Spinal cord (tissue), 10 donors: ENCODE measurements around the gene UPK2. TPM values are rescaled to one million over a fixed set of nuclear protein-coding genes. Genes with fewer than 3 reads are reported as not detected.
"Not testable (repeated sequence)": the region's sequence is repeated elsewhere in the genome, so short reads cannot be mapped to it uniquely, and the experiment has no call there.

Source experiments
- DNase-seq, 6 donors: peaks; one replicate each; pipeline versions ENCODE4 v3.0.0 to v3.0.0-alpha.2; 2013 to 2015; ENCODE audit warnings: low spot score in 6 of 6, low read depth in 4 of 6
- H3K27ac ChIP-seq: one replicate; pipeline ENCODE4 v1.5.1; 2013; ENCODE audit warnings: low read depth, low read length, control low read depth
- H3K27me3 ChIP-seq: one replicate; pipeline ENCODE4 v1.6.1; 2013; ENCODE audit warnings: low read length; ENCODE audit not compliant: control insufficient read depth, insufficient read depth
- H3K36me3 ChIP-seq: one replicate; pipeline ENCODE4 v1.6.1; 2013; ENCODE audit warnings: low read length; ENCODE audit not compliant: control insufficient read depth, insufficient read depth
- H3K4me1 ChIP-seq: one replicate; pipeline ENCODE4 v1.6.1; 2013; ENCODE audit warnings: low read length; ENCODE audit not compliant: control insufficient read depth, insufficient read depth
- H3K4me3 ChIP-seq: one replicate; pipeline ENCODE4 v1.5.1; 2013; ENCODE audit warnings: low read depth, low read length, control low read depth
- H3K9me3 ChIP-seq: one replicate; pipeline ENCODE4 v1.6.1; 2013; ENCODE audit warnings: low read length; ENCODE audit not compliant: control insufficient read depth, insufficient read depth
- WGBS: methylation state at CpG from one replicate; pipeline ENCODE4 v1.1.5; 2013; ENCODE audit warnings: missing lambda C conversion rate; ENCODE audit not compliant: insufficient coverage; 5-methylcytosine and 5-hydroxymethylcytosine counted together
- polyA plus RNA-seq, 2 donors: library from polyadenylated mRNA; unstranded; fragments of 120-200 nt; gene quantifications; one replicate each; pipeline ENCODE4 v1.2.1, GENCODE V29; 2013; ENCODE audit not compliant: insufficient read length in 2 of 2
- total RNA-seq, 2 donors: library from RNA; depleted of rRNA in 1 of 2; stranded (reverse); fragments of 120-200 nt in 1 of 2; fragments of >200 nt in 1 of 2; gene quantifications; one replicate each; pipeline versions ENCODE4 v1.2.3 to v1.2.4, GENCODE V29; 2013 to 2014
- donor health status: healthy.

UPK2 gene
- total and polyA plus RNA-seq, 4 donors = 0.17 to 3.5 (median 3.3) TPM; not detected in 1

DNA sequence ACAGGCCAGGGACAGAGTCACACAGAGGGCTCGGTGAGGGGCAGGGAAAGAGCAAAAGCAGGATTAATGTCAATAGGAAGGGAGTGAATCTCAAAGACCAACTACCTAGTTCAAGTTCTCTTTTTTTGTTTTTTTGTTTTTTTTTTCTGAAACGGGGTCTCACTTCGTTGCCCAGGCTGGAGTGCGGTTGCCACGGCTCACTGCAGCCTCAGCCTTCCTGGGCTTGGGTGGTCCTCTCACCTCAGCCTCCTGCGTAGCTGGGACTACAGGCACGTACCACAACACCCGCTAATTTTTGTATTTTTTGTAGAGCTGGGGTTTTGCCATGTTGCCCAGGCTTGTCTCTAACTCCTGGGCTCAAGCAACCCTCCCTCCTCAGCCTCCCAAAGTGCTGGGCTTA lies 20.7 kb upstream of the UPK2 start:
- Histone ChIP-seq H3K36me3 (no peaks in the 10 kb centered on the region), H3K9me3 (no peaks in the 10 kb centered on the region), H3K27me3 (no peaks in the 10 kb centered on the region), H3K27ac (no peak overlapping the region), H3K4me3 (no peak overlapping the region), H3K4me1 (peaks cover 20% of the 10 kb centered on the region)
- no CpG with 5 or more reads among the region's 8 CpGs for WGBS
- DNase-seq = no peak

DNA sequence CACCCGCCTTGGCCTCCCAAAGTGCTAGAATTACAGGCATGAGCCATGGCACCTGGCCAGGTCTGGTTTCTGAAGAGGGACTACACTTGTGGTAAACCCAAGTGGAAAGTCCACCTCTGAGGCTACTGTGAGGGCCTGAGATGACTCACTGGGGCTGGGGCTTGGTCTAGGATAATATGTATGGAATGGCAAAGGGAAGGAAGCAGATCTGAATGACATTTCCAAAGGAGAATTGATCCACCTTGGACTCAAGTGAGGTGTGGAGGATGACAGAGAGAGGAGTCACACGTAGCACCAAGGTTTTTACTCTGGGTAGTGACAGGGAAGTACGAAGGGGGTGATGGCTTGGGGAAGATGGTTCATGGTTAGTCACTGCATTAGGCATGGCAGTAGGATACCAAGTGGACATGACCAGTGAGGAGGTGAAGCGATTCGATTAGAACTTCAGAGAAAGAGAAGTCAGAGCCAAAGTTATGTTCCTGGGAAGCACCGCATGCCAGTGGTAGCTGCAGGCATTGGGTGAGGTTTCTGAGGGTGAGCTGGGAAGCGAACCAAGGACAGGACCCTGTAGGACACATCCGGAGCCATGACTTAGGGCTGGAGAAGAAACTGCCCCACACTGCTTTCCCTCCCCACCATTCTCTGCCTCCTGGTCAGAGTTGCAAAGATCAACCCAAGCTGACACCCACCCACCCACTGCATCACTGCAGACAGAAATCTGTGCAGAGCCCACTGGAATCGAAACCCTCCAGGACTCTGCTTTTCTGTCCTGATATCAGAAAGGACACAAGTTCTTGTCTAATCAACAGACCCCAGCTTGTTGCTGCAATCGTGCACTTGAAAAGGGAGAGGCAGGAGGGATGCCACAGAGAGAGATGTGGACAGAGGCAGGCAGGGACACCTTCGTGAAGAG lies 17.4 kb upstream of the UPK2 start:
- Histone ChIP-seq H3K9me3 (no peaks in the 10 kb centered on the region), H3K36me3 (no peaks in the 10 kb centered on the region), H3K4me3 (no peak overlapping the region), H3K27ac (no peak overlapping the region), H3K4me1 (peaks cover 23% of the 10 kb centered on the region), H3K27me3 (no peaks in the 10 kb centered on the region)
- whole genome bisulfite sequencing = 74% methylated on average over 9 of the region's 11 CpGs
- no peak for DNase-seq

DNA sequence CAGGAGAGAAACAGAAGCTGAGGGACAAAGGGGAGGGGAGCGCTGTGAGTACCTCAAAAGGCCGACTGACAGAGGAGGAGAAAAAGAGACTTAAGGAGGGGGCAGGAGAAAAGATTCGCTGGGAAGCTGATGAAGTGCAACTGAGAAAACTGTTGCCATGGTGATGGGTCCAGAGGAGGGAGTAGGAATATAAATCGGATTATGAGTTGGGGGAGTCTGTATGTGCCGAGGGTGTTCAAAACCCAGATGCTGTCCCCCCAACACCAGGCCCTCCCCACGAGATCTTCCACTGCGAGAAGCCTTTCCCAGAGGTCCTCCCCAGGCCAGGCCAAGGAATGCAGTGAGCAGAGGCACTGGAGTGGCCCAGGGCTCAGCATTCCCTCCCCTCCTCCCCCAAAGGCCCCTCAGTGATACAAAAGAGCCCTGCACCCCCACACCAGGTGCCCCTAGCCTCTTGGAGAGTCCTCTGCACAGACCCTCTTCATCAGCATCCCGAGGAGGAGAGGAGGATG lies 16.6 kb upstream of the UPK2 start:
- no peaks in the 10 kb centered on the region for H3K27me3 ChIP-seq
- H3K4me3 ChIP-seq = no peak overlapping the region
- no peaks in the 10 kb centered on the region for H3K9me3 ChIP-seq
- H3K36me3 ChIP-seq = no peaks in the 10 kb centered on the region
- WGBS = 42% methylated on average over 6 of the region's 8 CpGs
- H3K27ac ChIP-seq = no peak overlapping the region
- peak in 2 of 6 donors; percentile 82 to 91 for DNase-seq
- peaks cover 23% of the 10 kb centered on the region for H3K4me1 ChIP-seq

DNA sequence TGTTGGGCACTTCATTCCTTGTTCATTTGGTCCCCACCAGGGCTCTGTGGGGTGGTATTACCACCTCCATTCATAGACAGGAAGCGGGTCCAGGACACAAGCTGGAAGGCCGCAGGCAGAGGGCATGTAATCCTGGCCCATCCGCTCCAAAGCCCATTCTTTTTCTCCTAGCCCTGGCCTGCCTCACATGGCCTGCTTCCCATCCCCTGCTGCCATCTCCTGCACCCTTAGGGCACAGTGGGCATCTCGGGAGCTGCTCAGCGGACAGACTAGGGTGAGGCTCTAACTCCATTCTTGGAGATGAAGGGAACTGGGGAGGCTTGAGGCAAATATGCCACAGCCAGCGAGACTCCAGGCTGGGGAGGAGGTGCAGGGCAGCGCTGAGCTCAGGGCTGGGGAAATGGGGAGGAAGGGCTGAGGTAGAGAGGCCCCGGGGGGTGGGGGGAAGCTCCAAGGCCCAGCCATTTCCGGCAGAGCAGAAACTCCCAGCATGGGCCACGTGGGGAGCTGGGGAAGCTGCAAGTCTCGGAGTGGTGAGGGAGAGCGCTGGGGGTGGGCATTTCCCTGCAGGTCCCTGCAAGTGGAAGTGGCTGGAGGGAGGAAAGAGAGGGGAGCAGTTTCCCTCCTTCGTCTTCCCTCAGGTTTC lies 16.0 kb upstream of the UPK2 start:
- DNase-seq = peak in 2 of 6 donors; percentile 40 to 63
- 35% methylated on average over 12 of the region's 13 CpGs for WGBS
- Histone ChIP-seq H3K4me3 (no peak overlapping the region), H3K27ac (no peak overlapping the region), H3K4me1 (peaks cover 23% of the 10 kb centered on the region), H3K9me3 (no peaks in the 10 kb centered on the region), H3K27me3 (no peaks in the 10 kb centered on the region), H3K36me3 (no peaks in the 10 kb centered on the region)

DNA sequence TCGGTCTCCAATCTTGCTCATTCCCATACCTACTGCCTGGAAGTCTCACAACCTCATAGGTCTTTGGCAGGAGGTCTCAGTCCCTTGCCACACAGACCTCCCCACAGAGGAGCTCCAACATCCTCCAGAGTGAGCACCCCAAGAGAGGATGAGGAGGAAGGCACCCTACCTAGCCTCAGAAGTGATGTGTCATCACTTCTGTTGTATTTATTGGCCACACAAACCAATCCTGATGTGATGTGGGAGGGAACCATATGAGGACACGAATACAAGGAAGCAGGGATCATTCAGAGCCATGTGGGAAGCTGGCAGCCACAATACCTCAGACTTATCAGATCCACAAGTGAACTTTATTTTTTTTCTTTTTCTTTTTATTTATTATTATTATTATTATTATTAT lies 9.0 kb upstream of the UPK2 start:
- no peaks in the 10 kb centered on the region for H3K9me3 ChIP-seq
- no peak overlapping the region for H3K27ac ChIP-seq
- no peak overlapping the region for H3K4me3 ChIP-seq
- no peaks in the 10 kb centered on the region for H3K4me1 ChIP-seq
- H3K27me3 ChIP-seq = no peaks in the 10 kb centered on the region
- H3K36me3 ChIP-seq = no peaks in the 10 kb centered on the region
- no peak for DNase-seq
- no CpG with 5 or more reads among the region's 2 CpGs for WGBS

DNA sequence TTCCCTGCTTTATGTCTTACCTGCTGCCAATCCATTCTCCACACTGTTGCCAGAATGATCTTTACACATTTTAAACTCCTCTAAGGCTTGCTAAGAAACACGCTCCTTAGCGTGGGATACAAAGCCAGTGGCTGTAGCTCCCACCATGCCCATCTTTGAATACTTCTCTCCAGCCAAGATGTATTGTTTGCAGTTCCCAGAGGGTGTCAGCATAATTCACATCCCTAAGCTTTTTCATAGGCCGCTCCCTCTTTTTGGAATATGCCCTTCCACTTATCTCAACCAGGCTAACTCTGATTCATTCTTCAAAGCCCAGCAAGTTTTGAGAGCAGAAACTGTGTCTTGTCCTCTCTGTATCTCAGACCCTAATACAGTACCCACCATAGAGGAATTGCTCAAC lies 8.1 kb upstream of the UPK2 start:
- DNase-seq = peak in 1 of 6 donors; percentile 15
- no peaks in the 10 kb centered on the region for H3K36me3 ChIP-seq
- H3K4me3 ChIP-seq = no peak overlapping the region
- no peak overlapping the region for H3K27ac ChIP-seq
- H3K9me3 ChIP-seq = no peaks in the 10 kb centered on the region
- no peaks in the 10 kb centered on the region for H3K4me1 ChIP-seq
- WGBS = 35% methylated on average over 3 of the region's 3 CpGs
- no peaks in the 10 kb centered on the region for H3K27me3 ChIP-seq

DNA sequence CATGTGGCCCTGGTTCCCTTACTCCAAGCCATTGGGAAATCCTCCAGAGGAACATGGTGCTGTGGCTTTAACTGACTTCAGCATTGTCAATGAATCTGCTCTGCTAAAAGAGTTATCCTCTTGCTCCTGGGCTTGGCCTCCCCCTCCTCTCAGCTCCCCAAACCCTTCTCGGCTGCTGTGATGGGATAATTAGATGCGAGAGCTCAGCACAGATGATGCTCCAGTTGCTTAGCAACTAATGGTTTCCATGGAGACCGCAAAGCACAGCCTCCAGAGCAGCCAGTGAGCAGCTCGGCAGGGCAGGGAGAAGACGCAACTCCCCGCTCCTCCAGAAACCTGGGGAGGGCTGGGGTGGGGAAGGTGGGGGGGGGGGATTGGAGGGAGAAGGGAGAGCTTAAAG lies 2.8 kb upstream of the UPK2 start:
- peak; percentile 83 to 100 (median 94) for DNase-seq
- no peak overlapping the region for H3K4me3 ChIP-seq
- WGBS = no CpG with 5 or more reads among the region's 6 CpGs
- H3K27me3 ChIP-seq = no peaks in the 10 kb centered on the region
- no peak overlapping the region for H3K27ac ChIP-seq
- H3K36me3 ChIP-seq = no peaks in the 10 kb centered on the region
- H3K4me1 ChIP-seq = peaks cover 25% of the 10 kb centered on the region
- H3K9me3 ChIP-seq = no peaks in the 10 kb centered on the region

DNA sequence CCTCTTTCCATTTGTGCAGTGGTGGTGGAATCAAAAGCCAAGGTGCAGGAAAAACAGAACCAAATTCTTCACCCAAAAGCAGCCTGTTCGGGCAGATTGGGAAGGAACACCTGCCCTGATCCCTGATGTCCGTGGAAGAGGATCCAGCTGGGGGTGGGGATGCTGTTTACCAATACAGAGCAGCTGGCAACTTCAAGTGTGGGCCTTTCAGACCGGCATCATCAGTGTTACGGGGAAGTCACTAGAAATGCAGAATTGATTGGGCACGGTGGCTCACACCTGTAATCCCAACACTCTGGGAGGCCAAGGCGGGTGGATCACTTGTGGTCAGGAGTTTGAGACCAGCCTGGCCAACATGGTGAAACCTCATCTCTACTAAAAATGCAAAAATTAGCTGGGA lies 2.1 kb upstream of the UPK2 start:
- peak in 1 of 6 donors; percentile 43 for DNase-seq
- WGBS = 48% methylated on average over 4 of the region's 6 CpGs
- not testable (repeated sequence) for H3K36me3 ChIP-seq, H3K4me3 ChIP-seq, H3K27me3 ChIP-seq, H3K27ac ChIP-seq, H3K9me3 ChIP-seq
- peaks cover 25% of the 10 kb centered on the region for H3K4me1 ChIP-seq

DNA sequence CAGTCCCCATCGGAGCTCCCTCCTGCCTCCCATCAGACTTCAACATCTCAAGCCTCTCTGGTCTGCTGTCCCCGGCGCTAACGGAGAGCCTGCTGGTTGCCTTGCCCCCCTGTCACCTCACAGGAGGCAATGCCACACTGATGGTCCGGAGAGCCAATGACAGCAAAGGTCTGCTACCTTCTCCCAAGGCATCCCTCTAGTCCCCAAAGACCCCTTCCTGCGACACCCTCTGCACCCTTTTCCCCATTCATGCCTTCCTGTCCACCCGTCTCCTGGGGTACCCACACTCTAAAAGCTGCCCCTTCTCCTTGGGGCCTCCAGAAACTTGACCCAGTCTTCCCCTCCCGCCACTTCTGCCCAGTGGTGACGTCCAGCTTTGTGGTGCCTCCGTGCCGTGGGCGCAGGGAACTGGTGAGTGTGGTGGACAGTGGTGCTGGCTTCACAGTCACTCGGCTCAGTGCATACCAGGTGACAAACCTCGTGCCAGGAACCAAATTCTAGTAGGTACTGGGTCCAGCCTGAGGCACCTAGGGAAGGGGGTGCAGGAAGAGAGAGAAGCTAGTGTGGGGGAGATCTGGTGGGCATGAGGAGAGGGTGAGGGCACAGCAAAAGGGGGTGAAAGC lies 860 bp downstream of the UPK2 start:
- Histone ChIP-seq H3K27me3 (no peaks in the 10 kb centered on the region), H3K4me3 (no peak overlapping the region), H3K36me3 (no peaks in the 10 kb centered on the region), H3K4me1 (peaks cover 25% of the 10 kb centered on the region), H3K9me3 (no peaks in the 10 kb centered on the region), H3K27ac (no peak overlapping the region)
- DNase-seq = no peak
- WGBS = 57% methylated on average over 14 of the region's 14 CpGs
